HepG2 (cell line): ENCODE data around the gene NELL2.

Experiments used
- ATF7 ChIP-seq, 2 experiments: fragments of 450-650 bp in 1 of 2; sonication (generic) in 1 of 2; formaldehyde crosslinking in 1 of 2; IDR thresholded peaks; 2 replicates each; pipeline versions ENCODE4 v1.4.0 to v1.6.1; 2016 to 2020; ENCODE audit warnings: antibody characterized with exemption in 1 of 2, mild to moderate bottlenecking in 1 of 2, missing genetic modification reagents in 1 of 2
- CTCF ChIP-seq: sonication (generic); formaldehyde crosslinking; IDR thresholded peaks from 2 replicates; pipeline ENCODE4 v1.5.0; 2020; ENCODE audit warnings: mild to moderate bottlenecking, missing genetic modification reagents, moderate library complexity
- IRF1 ChIP-seq: sonication (generic); formaldehyde crosslinking; IDR thresholded peaks from 2 replicates; pipeline ENCODE4 v1.4.0; 2020; ENCODE audit warnings: low read depth, mild to moderate bottlenecking, missing genetic modification reagents
- MTA3 ChIP-seq: sonication (generic); formaldehyde crosslinking; IDR thresholded peaks from 2 replicates; pipeline ENCODE4 v1.4.0; 2020; ENCODE audit warnings: missing genetic modification reagents
- RFX1 ChIP-seq: fragments of 450-650 bp; IDR thresholded peaks from 2 replicates; pipeline ENCODE4 v1.6.1; 2017
- ZNF253 ChIP-seq: sonication (generic); formaldehyde crosslinking; IDR thresholded peaks from 2 replicates; pipeline ENCODE4 v1.8.0; 2022; ENCODE audit warnings: mild to moderate bottlenecking, missing genetic modification reagents, borderline replicate concordance
- ZNF407 ChIP-seq: sonication (generic); formaldehyde crosslinking; IDR thresholded peaks from one replicate; pipeline ENCODE4 v1.5.1; 2020; ENCODE audit warnings: mild to moderate bottlenecking, missing genetic modification reagents; ENCODE audit errors: not compliant biosample characterization
- TF ChIP-seq, protein P1 (sequence below): sonication (generic); formaldehyde crosslinking; IDR thresholded peaks from 2 replicates; pipeline ENCODE4 v1.4.0; 2020; ENCODE audit warnings: missing genetic modification reagents
- TF ChIP-seq, protein P2 (sequence below): sonication (generic); formaldehyde crosslinking; IDR thresholded peaks from 2 replicates; pipeline ENCODE4 v1.8.0; 2022; ENCODE audit warnings: mild to moderate bottlenecking, missing genetic modification reagents, borderline replicate concordance

DNA sequence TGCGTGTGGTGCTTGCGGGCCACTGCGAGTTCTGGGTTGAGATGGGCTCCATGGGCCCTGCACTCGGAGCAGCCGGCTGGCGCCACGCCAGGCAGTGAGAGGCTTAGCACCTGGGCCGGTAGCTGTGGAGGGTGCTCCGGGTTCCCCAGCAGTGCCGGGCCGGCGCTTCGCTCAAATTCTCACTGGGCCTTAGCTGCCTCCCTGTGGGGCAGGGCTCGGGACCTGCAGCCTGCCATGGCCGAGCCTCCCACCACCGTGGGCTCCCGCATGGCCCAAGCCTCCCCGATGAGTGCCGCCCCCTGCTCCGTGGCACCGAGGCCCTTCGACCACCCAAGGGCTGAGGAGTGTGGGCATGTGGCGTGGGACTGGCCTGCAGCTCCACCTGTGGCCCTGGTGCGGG is 375.7 kb downstream of the NELL2 start:
- no peak for TF ChIP-seq CTCF (CRISPR knock-in tag)
- no peak for TF ChIP-seq IRF1 (CRISPR knock-in tag)
- TF ChIP-seq ZNF407 = no peak
- TF ChIP-seq, protein P1, sequence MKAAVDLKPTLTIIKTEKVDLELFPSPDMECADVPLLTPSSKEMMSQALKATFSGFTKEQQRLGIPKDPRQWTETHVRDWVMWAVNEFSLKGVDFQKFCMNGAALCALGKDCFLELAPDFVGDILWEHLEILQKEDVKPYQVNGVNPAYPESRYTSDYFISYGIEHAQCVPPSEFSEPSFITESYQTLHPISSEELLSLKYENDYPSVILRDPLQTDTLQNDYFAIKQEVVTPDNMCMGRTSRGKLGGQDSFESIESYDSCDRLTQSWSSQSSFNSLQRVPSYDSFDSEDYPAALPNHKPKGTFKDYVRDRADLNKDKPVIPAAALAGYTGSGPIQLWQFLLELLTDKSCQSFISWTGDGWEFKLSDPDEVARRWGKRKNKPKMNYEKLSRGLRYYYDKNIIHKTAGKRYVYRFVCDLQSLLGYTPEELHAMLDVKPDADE (CRISPR knock-in tag) = no peak
- TF ChIP-seq, protein P2, sequence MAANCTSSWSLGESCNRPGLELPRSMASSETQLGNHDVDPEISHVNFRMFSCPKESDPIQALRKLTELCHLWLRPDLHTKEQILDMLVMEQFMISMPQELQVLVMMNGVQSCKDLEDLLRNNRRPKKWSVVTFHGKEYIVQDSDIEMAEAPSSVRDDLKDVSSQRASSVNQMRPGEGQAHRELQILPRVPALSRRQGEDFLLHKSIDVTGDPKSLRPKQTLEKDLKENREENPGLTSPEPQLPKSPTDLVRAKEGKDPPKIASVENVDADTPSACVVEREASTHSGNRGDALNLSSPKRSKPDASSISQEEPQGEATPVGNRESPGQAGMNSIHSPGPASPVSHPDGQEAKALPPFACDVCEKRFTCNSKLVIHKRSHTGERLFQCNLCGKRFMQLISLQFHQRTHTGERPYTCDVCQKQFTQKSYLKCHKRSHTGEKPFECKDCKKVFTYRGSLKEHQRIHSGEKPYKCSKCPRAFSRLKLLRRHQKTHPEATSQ (CRISPR knock-in tag) = no peak
- TF ChIP-seq ATF7 (IDR thresholded peaks at IDR 0.05) = no peak
- TF ChIP-seq ATF7 (CRISPR knock-in tag; IDR thresholded peaks at IDR 0.05) = no peak
- TF ChIP-seq MTA3 (CRISPR knock-in tag) = no peak
- no peak for TF ChIP-seq ZNF253 (CRISPR knock-in tag)
- no peak for TF ChIP-seq RFX1
